ENCODE results near the gene DHPS.

DNA sequence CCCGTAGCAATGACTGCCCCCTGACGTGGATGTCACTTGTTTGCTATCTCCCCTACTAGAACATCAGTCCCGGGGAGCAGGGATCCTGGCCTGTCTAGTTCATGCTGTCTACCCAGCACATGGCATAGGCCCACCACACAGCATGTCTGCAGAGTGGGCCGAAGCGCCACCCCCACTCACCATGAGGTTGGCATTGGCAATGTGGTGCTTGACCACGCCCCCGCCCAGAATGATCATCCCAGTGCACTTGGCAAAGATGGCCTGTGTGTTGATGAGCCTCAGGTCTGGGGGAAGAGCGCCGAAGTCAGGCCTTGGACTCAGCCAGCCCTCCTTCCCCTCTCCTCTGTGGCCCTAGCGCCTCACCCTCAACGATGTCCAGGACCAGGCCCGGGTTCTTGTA lies 4.8 kb downstream of the DHPS start:
- TF ChIP-seq, protein P1, sequence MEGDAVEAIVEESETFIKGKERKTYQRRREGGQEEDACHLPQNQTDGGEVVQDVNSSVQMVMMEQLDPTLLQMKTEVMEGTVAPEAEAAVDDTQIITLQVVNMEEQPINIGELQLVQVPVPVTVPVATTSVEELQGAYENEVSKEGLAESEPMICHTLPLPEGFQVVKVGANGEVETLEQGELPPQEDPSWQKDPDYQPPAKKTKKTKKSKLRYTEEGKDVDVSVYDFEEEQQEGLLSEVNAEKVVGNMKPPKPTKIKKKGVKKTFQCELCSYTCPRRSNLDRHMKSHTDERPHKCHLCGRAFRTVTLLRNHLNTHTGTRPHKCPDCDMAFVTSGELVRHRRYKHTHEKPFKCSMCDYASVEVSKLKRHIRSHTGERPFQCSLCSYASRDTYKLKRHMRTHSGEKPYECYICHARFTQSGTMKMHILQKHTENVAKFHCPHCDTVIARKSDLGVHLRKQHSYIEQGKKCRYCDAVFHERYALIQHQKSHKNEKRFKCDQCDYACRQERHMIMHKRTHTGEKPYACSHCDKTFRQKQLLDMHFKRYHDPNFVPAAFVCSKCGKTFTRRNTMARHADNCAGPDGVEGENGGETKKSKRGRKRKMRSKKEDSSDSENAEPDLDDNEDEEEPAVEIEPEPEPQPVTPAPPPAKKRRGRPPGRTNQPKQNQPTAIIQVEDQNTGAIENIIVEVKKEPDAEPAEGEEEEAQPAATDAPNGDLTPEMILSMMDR (IDR thresholded peaks at IDR 0.05): no peak
- TF ChIP-seq POLR2AphosphoS5 (IDR thresholded peaks at IDR 0.05) (no peak), POLR2A (IDR thresholded peaks at IDR 0.05) (no peak)

Data from breast epithelium (tissue), 3 donors.